HG02970 (cell line): ENCODE results near the gene ANKRD29.
"Not testable (repeated sequence)": the region's sequence is repeated elsewhere in the genome, so short reads cannot be mapped to it uniquely, and the experiment has no call there.

Source experiments
- ATAC-seq: cut with Tn5 transposase; IDR thresholded peaks from one replicate; pipeline ENCODE4 v1.9.1; 2021; ENCODE audit warnings: mild to moderate bottlenecking, moderate library complexity, moderate number of reproducible peaks; ENCODE audit not compliant: unreplicated experiment, low FRiP score

Gene ANKRD29

DNA sequence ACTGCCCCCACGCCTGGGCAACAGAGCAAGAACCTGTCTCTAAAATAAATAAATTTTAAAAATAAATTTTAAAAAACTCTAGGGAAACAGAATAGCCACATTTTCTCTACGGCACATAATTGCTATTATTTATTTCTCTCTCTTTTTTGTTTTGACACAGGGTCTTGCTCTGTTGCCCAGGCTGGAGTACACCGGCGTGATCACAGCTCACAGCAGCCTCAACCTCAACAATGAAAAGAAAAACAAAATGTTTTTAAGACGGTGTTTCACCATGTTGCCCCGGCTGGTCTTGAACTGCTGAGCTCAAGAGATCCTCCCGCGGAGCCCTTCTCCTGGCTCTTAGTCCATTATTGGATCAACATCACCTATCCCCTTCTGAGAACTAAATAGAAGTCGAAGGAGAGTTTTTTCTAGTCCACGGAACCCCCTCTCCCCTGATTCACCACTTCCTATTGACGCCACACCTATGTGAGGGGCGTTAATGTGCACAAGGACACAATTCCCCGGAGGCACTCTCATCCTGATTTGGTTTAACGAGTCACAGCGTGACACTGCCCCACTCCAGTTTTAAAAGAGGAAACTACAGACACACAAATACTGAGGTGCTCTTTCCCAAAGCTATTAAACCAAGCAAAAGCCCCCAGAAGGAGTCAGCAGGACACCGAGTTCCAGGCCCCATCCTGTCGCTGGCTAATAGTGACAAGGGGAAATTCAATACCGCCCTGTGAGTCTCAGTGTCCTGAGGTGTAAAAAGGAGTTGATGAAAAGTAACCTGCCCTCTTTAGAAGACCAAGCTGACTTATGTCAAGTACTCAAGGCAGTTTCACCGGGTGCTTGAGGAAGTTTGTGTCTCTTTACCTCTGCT, 77.5 kb downstream of the ANKRD29 start:
- ATAC-seq: no peak

DNA sequence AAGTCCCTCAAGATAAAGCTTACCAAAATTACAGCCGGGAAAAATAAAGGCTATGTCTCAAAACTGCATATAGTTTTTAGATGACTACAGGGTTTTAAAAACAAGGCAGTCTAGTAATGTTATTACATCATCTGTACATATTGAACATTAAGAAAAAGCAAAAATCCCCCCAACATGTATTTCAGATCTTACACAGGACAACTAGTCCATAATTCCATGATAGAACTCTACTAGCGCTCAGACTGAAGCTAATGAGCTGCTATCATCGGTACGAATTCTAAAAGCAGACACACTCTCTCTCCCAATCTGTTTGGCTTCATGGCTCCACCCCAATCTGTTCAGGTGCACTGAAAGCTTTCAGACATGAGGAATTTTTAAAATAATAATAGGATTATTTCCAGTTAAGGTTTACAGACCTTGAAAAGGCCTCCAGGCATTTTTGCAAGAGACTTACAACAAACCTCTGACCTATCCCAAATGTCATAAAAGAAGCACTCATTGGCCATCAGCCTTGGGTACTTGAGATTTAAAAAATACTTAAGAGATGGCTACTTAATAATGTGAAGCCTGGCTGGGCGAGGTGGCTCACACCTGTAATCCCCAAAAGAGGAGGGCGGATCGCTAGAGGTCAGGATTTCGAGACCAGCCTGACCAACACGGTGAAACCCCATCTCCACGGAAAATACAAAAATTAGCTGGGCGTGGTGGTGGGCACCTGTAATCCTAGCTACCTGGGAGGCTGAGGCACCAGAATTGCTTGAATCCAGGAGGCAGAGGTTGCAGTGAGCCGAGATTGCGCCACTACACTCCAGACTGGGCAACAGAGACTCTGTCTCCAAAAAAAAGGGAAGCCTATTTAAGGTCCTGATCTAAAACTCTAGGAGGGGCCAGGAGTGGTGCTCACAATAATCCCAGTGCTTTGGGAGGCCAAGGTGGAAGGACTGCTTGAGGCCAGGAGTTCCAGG, 78.4 kb downstream of the ANKRD29 start:
- ATAC-seq: no peak

- no peak for ATAC-seq
Measured at GRCh38 chr18:23583071-23583865, 79.4 kb downstream of the ANKRD29 start.

DNA sequence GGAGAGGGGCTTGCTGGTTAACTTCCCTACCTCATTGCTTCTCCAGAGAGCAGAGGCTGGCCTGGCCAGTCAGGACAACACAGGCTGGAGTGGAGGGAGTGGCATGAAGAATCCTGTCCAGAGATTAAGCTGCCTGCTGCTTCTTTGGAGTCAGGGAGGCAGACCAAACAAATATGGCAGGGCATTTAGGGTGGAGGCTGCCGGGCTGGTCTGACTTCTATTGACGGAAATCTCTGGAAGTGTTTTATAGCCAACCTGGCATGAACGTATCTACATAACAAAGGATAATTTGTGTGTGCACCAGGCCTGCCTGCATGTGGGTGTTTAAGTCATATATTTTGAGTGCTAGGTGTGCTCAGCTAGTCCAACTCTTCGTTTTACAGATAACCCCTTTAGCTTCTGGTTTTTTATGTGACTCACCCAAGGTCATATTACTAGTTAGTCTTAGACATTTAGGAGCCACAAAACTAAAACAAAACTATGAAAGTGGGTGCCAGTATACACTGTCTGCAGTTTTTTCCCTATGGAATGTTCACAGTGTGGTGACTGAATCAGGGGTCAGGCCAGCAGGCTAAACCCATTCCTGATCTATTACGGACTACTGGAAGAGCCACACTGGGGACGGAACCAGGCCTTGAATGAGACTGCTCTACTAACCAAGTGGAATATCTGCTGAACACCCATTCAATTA, 81.9 kb downstream of the ANKRD29 start:
- ATAC-seq: no peak

- ATAC-seq: no peak
Measured at GRCh38 chr18:23578891-23579653, 83.6 kb downstream of the ANKRD29 start.

DNA sequence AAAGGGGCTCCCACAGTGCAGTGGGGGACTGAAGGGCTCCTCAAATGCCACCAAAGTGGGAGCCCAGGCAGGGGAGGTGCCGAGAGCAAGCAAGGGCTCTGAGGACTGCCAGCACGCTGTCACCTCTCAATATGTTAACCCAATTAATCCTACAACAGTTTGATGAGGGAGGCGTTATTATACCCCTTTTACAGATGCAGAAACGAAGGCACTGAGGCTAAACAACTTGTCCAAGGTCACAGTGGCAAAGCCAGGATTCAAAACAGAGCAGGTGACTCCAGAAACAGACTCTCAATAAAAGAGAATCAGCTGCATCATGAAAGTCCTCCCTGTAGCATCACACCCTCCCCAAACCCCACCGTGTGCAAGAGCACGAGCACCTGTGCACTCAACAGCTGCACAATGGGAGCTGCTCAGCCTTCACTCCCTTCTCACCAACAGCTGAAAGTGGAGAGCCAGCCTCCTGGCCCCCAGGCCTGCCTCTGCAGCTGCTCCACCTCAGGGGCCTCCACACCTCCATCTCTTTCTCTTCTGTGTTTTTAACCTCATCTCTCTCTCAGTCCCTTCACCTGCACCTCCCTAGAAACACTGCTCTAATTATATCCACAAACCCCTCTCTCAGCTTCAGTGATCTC, 84.5 kb downstream of the ANKRD29 start:
- no peak for ATAC-seq

GRCh38 chr18:23577521-23577920, 85.2 kb downstream of the ANKRD29 start:
- ATAC-seq: not testable (repeated sequence)

- ATAC-seq: no peak
Measured at GRCh38 chr18:23575309-23575651, 87.4 kb downstream of the ANKRD29 start.

DNA sequence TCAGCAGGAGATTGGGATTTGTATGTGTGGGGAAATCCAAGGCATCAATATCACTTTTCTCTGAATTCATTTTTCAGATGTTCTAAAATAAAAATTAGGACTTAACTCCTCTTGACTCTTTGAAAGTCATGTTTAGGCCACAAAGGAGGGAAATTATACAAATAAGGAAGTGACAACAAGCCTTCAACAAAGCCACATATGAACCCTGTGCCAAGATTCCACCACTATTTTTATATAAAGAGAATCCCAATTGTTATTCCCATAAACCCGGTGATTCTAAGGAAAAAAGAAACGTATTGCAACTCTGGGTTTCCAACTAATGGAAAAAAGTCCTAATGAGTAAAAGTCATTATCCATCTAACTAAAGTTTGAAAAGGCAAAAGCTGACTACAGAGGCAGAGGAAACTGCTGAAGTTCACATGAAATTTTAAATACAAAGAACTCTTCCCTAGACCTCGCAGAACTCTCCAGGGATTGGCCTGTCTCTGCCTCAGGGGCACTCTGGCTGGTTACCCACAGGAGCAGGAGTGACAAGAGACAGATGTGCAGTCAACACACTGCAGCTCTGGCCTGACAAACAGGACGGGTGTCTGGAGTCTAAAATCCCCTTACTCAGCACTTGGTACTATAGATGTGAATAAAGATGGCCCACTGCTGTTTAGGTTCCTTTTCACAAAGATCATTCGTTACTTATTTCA, 88.0 kb downstream of the ANKRD29 start:
- ATAC-seq: no peak

GRCh38 chr18:23573626-23574431, 88.9 kb downstream of the ANKRD29 start:
- ATAC-seq: no peak

GRCh38 chr18:23573020-23573419, 89.7 kb downstream of the ANKRD29 start:
- no peak for ATAC-seq

DNA sequence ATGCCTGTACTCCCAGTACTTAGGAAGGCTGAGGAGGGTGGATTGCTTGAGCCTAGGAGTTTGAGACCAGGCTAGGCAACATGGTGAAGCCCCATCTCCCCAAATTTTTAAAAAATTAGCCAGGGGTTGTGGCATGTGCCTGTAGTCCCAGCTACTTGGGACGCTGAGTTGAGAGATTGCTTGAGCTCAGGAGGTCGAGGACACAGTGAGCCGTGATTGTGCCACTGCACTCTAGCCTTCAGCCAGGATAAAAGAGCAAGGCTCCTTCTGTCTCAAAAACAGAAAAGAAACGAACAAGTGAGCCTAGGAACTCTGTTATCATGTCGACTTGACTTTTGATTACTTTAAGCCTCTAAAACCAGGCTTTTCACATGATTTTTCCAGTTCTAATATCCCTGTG, 90.1 kb downstream of the ANKRD29 start:
- no peak for ATAC-seq

- ATAC-seq: no peak
Measured at GRCh38 chr18:23572012-23572411, 90.7 kb downstream of the ANKRD29 start.

DNA sequence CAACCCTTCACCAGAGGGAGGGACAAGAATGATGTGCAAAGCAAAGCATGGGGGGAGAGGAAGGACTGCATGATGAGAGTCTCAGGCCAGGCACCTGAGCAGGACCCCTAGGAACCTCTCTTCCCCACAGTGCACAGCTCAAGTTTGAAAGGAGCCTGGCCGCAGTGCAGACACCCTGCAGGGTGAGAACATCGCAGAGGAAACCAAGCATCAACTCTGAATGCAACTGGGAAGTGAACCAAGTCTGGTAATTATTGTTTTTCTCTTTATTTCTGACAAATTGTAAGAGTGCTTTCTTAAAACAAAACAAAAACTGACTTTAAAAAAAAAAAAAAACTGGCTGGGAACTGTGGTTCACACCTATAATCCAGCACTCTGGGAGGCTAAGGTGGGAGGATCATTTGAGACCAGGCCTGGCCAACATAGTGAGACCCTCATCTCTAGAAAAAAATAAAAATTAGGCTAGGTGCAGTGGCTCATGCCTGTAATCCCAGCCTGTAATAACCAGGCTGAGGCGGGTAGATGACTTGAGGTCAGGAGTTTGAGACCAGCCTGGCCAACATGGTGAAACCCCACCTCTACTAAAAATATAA, 91.7 kb downstream of the ANKRD29 start:
- no peak for ATAC-seq

GRCh38 chr18:23569299-23570063, 93.2 kb downstream of the ANKRD29 start:
- no peak for ATAC-seq
